Measurements from ENCODE around the gene RAB40A.
A peak's percentile ranks its signal among the peaks of the same experiment; 100 is the strongest.

The RAB40A gene, protein sequence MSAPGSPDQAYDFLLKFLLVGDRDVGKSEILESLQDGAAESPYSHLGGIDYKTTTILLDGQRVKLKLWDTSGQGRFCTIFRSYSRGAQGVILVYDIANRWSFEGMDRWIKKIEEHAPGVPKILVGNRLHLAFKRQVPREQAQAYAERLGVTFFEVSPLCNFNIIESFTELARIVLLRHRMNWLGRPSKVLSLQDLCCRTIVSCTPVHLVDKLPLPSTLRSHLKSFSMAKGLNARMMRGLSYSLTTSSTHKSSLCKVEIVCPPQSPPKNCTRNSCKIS

DNA sequence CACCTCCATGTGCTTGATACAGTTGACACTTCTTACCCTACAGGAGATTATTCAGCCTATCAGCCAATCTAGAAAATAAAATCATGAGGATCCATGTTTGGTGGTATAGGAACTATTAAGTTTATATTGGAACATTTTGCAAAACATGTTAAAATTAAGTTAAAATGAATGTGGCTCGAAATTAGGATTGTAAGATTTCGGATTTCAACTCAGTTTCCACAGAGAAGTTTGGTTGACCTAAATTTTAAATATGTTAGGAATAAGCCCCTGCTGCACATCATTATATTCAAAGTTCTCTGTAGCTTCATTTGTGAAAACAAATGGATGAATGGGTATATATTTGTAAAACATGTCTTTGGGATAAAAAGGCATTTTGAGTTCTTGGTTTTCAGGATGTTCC lies at the start of gene RAB40A:
RAB40A (minus strand) TSS at position 101 of the 400 bp plus-strand sequence. CDS start 18,733 bp downstream, outside the sequence.
- no peak for DNase-seq

DNA sequence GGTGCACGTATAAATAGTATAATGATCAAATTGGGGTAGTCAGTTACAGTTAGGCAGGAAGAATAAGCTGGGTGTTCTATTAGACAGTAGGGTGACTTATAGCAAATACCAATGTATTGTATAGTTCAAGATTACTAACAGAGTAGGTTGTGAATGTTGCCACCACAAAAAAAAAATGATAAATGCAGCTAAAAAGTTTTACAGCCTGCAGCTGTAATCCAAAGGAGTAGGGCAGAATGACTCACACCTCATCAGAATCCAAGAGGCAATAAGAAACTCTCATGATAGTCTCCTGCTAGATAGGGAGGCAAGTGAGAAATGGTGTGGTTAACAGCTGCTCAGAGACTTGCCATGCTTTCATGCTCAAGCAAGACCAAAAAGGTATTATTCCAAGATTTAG lies 46.5 kb upstream of the RAB40A start:
- DNase-seq: no peak

DNA sequence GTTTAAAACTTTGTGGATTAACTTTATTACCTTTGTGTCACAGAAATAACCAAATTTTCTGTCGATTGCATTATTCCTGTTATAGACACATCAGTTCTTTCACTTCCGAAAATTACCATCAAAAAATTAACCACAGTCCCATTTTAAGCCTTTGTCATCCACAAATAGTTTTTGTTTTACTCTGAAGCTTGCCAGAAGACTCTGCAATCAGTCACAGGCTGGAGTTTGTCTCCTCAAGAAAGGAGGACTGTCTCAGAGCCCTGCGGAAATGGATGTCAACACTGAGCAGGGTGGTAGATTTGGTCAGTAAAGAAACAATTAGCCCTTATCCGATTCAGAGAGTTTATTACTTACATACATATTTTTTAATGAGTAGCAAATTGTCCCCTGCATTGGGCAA lies 45.9 kb upstream of the RAB40A start:
- no peak for DNase-seq

DNA sequence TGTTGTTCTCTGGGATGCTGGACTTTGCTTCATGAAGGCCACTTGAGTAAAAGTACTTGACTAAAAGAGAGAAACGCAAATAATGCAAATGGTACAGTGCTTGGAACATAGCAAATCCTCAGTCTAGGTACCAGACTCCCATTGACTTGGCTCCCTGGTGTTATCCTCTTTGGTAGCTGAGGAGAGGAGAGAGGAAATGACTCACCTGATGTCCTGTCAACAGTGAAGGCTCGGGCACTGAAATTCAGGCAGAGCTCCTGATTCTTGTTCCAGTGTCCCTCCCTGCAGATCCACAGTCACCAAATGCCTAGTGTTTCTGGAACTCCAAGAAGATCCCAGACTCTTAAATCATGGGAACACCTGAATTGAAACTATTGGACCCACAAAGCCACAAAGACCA lies 43.5 kb upstream of the RAB40A start:
- DNase-seq: no peak

DNA sequence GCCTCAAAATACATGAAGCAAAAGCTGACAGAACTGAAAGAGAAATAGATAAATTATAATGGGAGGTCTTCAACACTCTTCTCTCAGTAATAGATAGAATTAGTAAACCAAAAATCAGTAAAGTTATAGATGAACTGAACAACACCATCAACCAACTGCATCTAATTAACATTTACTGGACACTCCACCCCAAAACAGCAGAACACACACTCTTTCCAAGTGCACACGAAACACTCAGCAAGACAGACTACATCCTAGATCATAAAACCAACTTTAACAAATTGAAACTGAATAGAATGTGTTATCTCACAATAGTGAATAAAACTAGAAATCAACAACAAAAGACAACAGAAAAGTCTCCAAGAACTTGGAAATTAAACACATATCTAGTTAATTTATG lies 41.0 kb upstream of the RAB40A start:
- DNase-seq: no peak

DNA sequence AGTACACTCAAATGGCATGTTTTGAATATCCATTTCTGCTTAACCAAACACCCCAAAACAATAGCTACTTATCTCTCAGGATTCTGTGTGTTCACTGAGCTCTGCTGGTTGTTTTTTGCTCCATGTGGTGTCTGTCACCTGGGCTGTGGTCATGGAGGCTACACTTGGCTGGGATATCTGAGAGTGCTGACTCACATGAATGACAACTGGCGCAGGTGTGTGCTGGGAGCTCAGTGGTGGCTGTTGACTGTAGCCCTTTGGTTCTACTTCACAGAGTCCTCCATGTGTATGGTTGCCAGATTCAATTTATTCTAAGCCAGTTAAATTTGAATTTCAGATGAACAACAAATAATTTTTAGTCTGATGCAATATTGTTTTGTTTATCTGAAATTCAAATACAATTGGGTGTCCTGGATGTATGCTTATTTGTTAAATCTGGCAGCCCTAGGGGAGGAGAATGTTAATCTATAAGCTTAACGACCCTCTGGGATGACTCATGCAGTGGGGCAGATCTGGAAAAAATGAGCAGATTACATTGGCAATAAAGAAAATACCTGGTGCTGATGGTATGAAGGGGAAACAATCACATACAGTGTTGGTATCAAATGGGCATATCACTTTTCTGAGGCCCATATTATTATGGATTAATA lies 37.8 kb upstream of the RAB40A start:
- no peak for DNase-seq

DNA sequence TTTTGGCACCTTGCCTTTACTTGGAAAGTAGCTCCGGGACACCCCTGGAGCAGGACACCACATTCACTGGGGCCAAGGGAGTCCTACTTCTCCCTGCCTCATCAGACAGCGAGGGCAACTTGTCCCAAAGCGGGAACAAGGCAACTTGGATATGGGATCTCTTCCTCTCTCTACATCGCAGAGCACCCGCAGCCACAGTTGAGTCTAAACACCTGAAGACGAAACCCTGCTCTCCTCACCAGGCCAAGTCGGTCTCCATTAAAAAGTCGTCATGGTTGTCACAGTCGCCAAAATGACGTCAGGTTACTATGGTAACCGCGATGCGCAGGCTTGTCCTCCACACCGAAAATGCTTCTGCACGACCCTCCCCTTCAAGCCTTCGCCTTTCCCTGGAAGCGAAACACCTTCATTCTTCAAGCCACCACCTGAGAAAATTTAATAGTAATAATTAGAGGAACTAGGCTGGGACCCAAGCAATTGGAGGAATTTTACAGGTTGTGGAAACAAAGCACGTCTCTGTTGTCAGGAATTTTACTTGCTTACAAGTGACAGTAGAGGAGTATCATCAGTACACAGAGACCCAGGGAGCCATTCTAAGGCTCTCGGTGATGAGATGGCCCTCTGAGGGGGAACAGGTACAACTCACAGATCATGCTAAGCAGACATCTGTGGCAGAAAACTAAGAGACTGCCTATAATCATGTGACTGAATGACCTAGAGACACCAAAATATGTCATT lies 35.6 kb upstream of the RAB40A start:
- DNase-seq: peak in 1 of 2 donors; percentile 2

DNA sequence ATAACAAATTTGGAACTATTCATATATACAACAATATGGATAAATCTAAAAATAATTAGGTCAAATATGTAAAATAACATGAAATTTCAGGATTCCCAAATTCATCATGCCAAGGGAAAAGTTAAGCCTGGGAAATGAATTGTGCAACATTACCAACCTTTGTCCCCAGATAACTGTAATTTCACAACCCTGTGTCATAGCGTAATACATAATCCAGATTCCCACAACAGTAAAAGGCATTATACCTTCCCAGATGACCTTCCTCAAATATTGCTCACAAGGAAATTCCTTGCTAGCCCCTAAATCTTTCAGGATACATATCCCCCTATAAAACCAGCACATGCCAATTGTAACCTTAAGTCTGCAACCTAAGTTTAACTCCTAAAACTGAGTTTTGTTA lies 32.9 kb upstream of the RAB40A start:
- DNase-seq: no peak

DNA sequence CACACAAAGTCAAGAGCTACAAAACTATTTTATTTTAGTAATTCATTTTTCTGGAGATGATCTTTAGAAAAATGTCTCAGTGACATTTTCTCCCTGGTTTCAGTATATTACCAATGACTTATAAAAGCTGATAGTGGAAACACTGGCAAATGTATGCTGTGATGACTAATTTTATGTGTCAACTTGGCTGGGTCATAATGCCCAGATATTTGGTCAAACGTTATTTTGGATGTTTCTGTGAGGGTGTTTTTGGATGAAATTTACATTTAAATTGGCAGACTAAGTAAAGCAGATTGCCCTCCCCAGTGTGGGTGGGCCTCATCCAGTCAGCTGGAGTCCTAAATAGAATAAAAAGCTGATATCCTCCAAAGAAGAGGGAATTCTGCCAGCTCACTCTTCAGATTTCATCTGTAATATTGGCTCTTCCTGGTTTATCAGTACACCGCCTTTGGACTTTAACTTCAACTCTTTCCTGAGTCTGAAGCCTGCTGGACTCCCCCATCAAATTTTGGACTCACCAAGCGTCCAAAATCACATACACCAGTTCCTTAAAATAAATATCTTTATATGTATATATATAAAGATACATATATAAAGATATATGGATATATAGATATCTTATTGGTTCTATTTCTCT lies 31.2 kb upstream of the RAB40A start:
- DNase-seq: no peak

DNA sequence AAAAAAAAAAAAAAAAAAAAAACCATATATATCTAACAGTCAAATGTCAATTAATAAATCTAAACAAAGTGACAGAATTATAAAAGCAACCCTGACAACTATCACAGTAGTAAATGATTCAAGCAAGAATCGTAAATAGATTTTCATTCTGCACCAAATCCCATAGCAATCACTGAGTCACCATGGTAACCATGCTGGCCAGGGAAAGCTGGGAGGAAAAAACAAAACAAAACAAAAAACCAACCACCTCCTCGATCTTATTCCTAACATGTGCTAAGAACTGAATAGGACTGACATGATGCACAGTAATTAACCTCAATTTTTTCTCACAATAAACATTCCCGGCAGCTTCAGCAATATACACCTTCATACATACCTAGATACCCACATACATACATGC lies 30.6 kb upstream of the RAB40A start:
- DNase-seq: no peak

DNA sequence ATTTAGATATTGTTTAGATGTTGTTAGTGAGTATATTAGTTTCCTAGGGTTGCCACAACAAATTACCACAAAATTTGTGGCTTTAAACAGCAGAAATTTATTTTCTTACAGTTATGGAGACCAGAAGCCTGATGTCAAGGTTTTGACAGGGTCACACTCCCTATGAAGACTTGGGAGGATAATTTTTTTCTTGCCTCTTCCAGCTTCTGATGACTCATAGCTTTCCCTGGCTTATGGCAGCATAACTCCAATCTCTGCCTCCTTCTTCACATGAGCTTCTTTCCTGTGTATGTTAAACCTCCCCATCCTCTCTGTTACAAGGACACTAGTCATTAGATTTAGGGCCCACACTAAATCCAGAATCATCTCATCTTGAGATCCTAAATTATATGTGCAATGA lies 20.9 kb upstream of the RAB40A start:
- DNase-seq: no peak

DNA sequence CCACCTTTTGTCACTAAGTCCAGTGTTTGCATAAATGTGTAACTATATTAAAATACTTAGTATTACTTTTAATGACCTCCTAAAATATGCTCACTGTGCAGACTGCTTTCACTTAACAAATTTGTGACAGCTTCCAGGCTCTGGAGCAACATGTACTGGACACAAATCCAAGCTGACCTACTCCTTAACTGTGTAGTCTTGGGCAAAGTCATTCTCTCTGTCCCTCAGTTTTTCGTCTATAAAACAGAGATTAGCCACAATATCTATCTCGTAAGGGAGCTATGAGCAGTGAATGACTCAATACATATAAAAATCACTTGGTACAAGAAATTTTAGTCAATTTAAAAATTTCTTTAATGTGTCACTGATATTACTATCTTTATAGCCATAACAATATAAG lies 20.4 kb upstream of the RAB40A start:
- DNase-seq: no peak

DNA sequence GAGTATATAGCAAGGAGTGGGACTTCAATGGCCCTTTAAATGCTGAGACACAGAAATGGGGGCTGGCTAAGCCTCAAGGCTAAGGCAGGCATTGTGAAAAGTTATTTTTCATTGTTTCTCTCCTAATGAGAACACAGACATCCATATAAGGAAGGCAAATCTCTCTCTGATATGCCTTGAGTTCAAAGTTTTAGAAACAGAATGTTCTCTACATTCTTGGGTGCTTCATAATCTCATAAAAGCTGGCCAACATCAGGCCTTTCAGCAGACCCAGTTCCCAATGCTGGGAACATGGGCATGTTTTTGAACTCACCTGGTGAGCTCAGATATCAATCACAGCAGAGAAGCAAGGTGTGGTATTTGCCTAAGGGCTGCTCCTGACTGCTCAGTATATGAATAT lies 19.4 kb upstream of the RAB40A start:
- no peak for DNase-seq

DNA sequence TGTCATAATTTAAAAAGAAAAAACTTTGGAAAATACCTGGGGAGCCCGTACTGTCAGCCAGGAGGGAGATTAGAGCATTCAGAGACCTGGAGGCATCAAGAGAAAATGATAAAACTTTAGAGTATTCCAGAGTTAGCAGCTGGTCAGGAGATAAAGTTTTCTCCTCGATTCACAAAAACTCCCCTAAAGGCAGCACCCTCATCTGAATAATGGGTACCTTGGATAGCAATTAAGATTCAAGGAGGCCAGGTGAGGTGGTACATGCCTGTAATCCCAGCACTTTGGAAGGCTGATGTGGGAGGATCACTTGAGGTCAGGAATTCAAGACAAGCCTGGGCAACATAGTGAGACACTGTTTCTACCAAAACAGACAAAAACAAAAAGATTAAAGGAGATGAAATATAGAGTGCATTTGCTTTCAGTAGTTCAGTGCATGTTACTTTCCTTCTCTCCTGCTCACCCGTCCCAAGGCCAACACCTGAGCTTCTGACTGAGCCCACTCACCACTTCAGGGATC lies 18.6 kb upstream of the RAB40A start:
- no peak for DNase-seq

DNA sequence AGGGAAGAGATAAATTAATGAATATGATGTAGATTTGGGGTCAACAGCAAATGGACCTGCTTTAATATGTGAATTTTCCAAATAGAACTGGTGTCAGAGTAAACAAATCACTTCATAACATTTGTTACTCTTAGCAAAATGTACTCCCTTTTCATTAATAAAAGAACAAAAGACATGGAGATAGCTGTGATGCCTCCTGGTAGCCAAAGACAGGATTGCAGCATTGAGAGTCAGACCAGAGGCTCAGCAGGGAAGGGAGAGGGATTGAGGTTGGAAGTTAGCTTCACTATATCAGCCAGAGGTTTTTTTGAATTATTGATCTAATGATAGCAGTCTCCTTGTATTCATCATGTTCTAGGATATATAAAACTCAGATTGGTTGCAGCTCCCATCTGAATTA lies 17.4 kb upstream of the RAB40A start:
- no peak for DNase-seq

DNA sequence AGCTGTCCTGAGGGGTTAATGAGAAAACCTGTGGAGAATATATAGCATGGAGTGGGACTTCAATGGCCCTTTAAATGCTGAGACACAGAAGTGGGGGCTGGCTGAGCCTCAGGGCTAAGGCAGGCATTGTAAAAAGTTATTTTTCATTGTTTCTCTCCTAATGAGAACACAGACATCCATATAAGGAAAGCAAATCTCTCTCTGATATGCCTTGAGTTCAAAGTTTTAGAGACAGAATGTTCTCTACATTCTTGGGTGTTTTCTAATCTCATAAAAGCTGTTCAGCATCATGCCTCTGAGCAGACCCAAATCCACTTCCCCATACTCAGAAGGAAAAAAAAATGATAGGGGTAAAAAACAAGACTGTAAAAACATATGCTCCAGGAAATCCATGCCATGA lies 16.8 kb upstream of the RAB40A start:
- no peak for DNase-seq

DNA sequence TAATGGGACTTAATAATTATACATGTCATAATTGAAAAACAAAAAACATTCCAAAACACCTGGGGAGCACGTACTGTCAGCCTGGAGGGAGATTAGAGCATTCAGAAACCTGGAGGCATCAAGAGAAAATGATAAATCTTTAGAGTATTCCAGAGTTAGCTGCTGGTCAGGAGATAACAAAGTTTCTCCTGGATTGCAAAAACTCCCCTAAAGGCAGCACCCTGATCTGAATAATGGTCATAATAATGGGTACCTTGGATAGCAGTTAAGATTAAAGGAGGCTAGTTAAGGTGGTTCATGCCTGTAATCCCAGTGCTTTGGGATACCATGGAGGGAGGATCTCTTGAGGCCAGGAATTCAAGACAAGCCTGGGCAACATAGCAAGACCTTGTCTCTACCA lies 15.9 kb upstream of the RAB40A start:
- no peak for DNase-seq

DNA sequence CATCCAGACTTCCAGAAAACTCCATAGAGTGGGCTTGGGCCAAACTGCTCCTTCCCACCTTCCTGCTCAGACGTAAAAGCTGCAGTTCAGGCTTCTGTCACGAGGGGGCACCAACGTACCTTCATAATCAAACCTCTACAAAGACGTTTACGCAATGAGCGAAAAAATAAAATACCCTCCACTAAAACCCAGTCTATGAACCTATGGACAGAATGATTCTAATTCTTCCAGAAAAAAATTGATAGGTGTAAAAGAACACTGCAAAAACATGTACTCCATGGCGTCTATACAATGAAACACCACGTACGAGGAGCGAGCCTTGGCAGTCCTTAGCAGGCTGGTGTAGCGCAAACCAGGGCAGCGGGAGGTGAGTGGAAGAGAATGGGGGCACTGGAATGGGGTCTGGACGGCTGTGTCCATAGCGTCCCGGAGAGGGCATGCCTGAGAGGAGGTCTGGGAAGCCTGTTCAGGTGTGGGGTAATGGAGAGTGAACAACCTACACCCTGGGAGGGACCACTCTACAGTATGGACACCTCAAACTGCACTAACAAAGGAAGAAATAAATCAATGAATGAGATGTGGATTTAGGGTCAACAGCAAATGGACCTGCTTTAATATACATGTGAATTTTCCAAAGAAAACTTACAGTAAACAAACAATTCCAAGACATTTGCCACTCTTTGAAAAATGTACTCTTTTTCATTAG lies 14.4 kb upstream of the RAB40A start:
- peak; percentile 3 to 48 for DNase-seq

DNA sequence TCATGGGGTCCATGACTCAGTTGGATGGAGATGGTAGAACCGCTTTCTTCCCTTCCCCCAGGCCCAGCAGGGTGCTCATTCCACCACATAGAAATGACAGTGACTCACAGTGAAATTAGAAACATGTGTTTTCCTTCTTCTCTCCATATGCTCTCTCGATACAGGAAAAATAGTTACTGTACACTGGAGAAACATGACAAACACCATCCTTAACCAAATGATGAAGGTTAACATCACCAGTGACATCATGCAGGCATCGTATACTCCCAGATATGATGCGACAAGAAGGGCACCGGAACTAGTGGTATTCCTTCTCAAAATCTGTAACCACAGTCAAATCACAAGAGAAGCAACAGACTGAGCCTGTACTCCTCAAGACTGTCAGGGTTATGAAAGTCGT lies 11.7 kb upstream of the RAB40A start:
- DNase-seq: no peak

DNA sequence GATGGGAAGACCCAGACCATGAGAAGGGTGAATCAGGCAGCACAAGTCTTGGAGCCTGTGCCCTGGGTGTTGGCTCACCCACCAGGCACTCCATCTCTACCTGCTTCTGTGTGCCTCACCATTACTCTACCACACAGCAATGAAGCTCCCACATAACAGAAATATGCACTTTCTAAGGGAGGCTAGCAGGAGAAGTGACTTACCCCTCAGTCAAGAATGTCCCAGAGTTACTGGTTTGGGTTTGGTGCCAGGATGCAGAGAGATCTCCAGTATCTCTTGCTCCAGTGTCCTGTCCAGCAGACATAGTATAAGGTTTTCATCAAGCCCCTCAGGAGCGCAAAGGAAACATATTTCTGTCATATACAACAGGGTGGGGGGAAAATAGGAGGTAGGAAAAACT lies 11.3 kb upstream of the RAB40A start:
- no peak for DNase-seq

DNA sequence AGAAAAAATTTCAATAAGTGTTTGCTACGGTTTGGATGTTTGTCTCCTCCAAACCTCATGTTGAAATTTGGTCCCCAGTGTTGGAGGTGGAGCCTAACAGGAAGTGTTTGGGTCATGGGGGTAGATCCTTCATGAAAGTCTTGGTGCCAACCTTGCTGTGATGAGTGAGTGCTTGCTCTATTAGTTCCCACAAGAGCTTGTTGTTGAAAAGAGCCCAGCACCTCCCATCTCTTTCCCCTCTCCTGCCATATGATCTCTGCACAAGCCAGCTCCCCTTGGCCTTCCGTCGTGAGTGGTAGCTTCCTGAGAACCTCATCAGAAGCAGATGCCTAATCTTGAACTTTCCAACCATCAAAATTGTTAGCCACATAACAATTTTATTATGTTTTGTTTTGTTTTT lies 10.3 kb upstream of the RAB40A start:
- no peak for DNase-seq

DNA sequence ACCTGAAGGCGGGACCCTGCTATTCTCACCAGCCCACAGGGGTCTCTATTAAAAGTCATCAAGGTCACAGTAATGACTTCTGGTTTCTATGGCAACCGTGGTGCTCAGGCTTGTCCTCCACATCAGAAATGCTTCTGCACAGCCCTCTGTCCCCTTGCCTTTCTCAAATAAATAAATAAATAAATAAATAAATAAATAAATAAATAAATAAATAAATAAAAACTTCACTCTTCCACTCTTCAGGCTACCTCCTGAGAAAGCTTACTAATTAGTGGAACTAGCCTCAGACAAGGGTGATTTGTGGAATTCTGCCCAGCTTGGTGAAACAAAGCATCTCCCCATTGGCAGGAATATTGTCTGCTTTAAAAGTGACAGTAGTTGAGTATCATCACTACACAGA lies 5.5 kb upstream of the RAB40A start:
- DNase-seq: no peak

DNA sequence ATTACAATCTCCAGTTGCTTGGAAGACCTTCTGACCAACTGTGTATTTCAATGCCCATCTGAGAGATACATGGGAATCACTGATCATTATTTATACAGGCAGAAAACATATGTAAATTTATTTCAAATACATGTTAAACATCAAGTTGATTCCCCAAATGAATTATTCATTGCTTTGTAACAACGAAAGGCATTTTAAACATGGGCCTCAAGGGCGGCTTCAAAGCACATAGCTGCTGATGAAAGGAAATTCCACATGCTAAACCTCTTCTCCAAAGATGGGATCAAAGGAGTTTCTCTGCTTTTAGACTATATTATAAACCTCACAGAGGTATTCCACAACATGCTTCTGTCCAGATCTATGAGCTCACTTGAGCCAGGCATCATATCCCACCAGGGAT lies 4.3 kb upstream of the RAB40A start:
- DNase-seq: no peak
